Retinal pigment epithelial cell (primary cell): ENCODE results near the gene PHIP.

Experiments used
- DNase-seq: peaks from one replicate; pipeline ENCODE4 v3.0.0-alpha.2; 2010; ENCODE audit warnings: low read depth
- H3K4me3 ChIP-seq: 2 replicates; pipeline ENCODE4 v1.5.1; 2011; ENCODE audit warnings: mild to moderate bottlenecking, low read length, control low read depth, moderate library complexity
- CTCF ChIP-seq: conservative IDR thresholded peaks from 2 replicates; pipeline ENCODE4 v1.5.1; 2011; ENCODE audit warnings: low read depth, low read length, control low read depth, inconsistent platforms

The PHIP gene

DNA sequence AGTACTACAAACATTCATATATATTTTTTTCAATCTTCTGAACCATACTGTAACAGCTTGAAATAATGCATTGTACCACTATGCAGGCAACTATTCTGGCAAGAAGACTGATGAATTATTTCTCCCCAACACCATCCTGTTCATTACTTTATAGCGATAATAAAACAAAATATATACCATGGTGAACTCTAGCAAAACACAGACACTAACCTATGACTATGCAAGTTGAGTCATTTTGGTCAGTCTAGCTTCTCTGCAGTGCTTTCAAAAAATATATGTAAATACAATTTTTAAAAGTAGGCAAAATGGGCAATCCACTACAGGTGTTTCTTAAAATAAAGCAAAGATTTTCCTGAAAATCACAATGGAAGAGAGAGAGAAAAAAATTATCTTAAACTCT, 20.3 kb downstream of the PHIP start:
- H3K4me3 ChIP-seq, result no peak overlapping the region
- no peak for TF ChIP-seq CTCF
- DNase-seq, result no peak

GRCh38 chr6:79056226-79056625, 21.8 kb downstream of the PHIP start:
- TF ChIP-seq CTCF, result no peak
- no peak for DNase-seq
- no peak overlapping the region for H3K4me3 ChIP-seq

DNA sequence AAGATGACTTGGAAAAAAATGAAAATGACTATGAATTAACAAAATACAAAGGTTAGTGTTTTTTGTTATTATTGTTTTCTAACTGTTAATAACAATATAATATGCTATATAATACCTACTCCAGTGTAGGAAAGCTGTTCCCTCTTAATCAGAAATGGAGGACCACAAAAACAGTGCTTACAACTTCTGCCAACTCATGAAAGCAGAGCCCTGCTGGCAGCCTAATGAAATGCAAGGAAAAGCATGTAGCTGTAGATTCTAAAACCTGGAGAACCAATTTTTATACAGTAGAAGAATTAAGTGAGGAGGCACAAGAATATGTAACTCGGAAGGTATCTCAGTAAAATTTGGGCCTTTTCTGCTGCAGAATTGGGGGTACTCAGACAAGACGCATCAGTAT, 29.4 kb downstream of the PHIP start:
- DNase-seq, result peak; percentile 10
- no peak overlapping the region for H3K4me3 ChIP-seq
- TF ChIP-seq CTCF, result peak; percentile 64

DNA sequence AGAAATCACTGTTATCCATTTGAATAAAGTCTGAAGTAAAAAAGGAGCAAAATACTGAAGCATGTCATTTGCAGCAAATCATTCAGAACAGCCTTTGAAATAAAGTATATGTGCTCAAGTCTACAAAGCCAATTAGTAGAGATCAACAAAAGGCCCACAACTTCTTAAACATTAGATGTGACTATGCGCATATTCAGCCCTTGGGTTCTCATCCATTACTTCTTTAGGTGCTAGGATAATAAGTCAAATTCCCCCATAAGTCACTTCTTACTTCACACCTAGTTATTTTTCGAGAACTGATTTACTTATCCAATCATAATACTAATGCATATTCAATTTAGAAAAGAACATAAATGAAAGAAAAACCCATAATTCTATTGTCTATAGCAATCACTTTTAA, 31.0 kb downstream of the PHIP start:
- no peak for DNase-seq
- H3K4me3 ChIP-seq, result no peak overlapping the region
- TF ChIP-seq CTCF, result no peak

DNA sequence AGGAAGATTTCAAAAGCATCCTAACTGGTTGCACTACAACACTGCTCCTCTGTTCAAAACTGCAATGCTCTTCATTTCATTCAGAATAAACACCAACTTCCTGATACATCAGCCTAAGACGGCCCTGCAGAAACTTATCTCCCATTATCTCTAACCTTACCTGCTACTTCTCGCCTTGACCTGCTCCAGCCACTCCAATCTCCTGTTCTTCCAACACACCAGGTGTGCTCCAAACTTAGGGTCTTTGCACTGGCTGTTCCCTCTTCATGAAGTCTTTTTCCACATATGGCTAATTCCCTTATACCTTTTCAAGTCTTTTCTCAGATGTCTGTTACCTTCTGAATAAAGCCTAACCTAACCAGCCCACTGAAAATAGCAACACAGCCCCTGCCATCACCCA, 32.1 kb downstream of the PHIP start:
- DNase-seq, result no peak
- H3K4me3 ChIP-seq, result no peak overlapping the region
- TF ChIP-seq CTCF, result no peak

- no peak for TF ChIP-seq CTCF
- DNase-seq, result no peak
- no peak overlapping the region for H3K4me3 ChIP-seq
Measured at GRCh38 chr6:79042799-79043126, 35.3 kb downstream of the PHIP start.

GRCh38 chr6:79042088-79042798, 35.8 kb downstream of the PHIP start:
- no peak for DNase-seq

More at GRCh38 chr6:79042088-79042798, 35.8 kb downstream of the PHIP start:
- no peak overlapping the region for H3K4me3 ChIP-seq
- TF ChIP-seq CTCF, result no peak
